Muscle of leg (tissue), 11 donors: ENCODE results near the gene SOD2. TPM values are rescaled to one million over a fixed set of nuclear protein-coding genes. Genes with fewer than 3 reads are reported as not detected.
"Not testable (repeated sequence)": the region's sequence is repeated elsewhere in the genome, so short reads cannot be mapped to it uniquely, and the experiment has no call there.

ENCODE experiments used
- DNase-seq: peaks from one replicate; pipeline ENCODE4 v3.0.0; 2013
- H3K27ac ChIP-seq: one replicate; pipeline ENCODE4 v1.5.1; 2013; ENCODE audit warnings: mild to moderate bottlenecking, low read length, control low read depth
- H3K27me3 ChIP-seq: one replicate; pipeline ENCODE4 v1.6.1; 2013; ENCODE audit warnings: low read length; ENCODE audit not compliant: control insufficient read depth, insufficient read depth
- H3K36me3 ChIP-seq: one replicate; pipeline ENCODE4 v1.6.1; 2013; ENCODE audit warnings: low read length; ENCODE audit not compliant: control insufficient read depth, insufficient read depth
- H3K4me1 ChIP-seq: one replicate; pipeline ENCODE4 v1.6.1; 2013; ENCODE audit warnings: low read length; ENCODE audit not compliant: control insufficient read depth, insufficient read depth
- H3K4me3 ChIP-seq: one replicate; pipeline ENCODE4 v1.5.1; 2013; ENCODE audit warnings: low read length, control low read depth
- H3K9me3 ChIP-seq: replicated peaks from 2 replicates; pipeline ENCODE4 v1.6.1; 2013; ENCODE audit warnings: low read depth, low read length; ENCODE audit not compliant: control insufficient read depth
- WGBS: methylation state at CpG from one replicate; pipeline ENCODE4 v1.1.5; 2013; ENCODE audit warnings: missing lambda C conversion rate; ENCODE audit not compliant: insufficient coverage; 5-methylcytosine and 5-hydroxymethylcytosine counted together
- polyA plus RNA-seq, 8 donors: library from polyadenylated mRNA; unstranded; fragments of 120-200 nt; gene quantifications; one replicate each; pipeline versions ENCODE4 v1.2.1 to v1.2.3, GENCODE V29; 2013; ENCODE audit warnings: inconsistent platforms in 1 of 8, low replicate concordance in 1 of 8; ENCODE audit not compliant: insufficient read length in 8 of 8, insufficient read depth in 1 of 8
- total RNA-seq: library from RNA; stranded (reverse); fragments of 120-200 nt; gene quantifications from one replicate; pipeline ENCODE4 v1.2.4, GENCODE V29; 2013

Gene SOD2
- total and polyA plus RNA-seq, 9 donors = 69.9 to 113 (median 89.3) TPM

GRCh38 chr6:159677506-159678165, 15.4 kb downstream of the SOD2 start:
- 90% methylated on average over 2 of the region's 5 CpGs for WGBS
- Histone ChIP-seq H3K36me3 (peaks cover 11% of the 10 kb centered on the region), H3K27me3 (no peaks in the 10 kb centered on the region), H3K4me1 (no peaks in the 10 kb centered on the region), H3K27ac (no peak overlapping the region), H3K9me3 (no peaks in the 10 kb centered on the region), H3K4me3 (no peak overlapping the region)
- no peak for DNase-seq

DNA sequence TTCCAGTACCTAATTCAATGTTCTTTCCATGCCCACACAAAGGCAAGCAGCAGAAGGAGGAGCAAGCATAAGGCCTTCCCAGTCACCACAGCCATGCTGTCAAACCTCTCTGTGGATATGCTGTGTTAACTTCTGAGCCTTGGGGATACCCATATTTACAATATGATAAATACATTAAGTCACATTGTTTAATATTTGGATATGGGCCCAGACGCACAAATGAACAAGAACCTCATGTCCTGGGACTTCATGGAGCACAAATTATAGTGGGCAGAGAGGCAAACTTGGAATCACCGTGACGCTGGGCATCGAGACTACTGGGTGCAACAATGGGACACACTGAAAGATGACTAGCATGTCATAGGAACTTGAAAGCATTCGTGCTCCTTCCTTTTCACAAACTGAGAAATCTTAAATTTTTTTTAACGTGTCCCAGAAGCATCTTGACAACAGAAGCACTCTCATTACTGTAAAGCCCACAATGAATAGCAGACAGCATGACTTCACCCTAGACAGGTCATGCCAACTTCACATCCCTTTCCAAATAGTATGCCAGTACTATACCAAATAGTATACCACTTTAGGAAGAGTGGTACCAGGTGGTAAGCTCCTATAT, 16.0 kb downstream of the SOD2 start:
- Histone ChIP-seq H3K4me1 (no peaks in the 10 kb centered on the region), H3K36me3 (peaks cover 11% of the 10 kb centered on the region), H3K4me3 (no peak overlapping the region), H3K9me3 (no peaks in the 10 kb centered on the region), H3K27ac (no peak overlapping the region), H3K27me3 (no peaks in the 10 kb centered on the region)
- DNase-seq = no peak
- WGBS = 59% methylated on average over 5 of the region's 6 CpGs

DNA sequence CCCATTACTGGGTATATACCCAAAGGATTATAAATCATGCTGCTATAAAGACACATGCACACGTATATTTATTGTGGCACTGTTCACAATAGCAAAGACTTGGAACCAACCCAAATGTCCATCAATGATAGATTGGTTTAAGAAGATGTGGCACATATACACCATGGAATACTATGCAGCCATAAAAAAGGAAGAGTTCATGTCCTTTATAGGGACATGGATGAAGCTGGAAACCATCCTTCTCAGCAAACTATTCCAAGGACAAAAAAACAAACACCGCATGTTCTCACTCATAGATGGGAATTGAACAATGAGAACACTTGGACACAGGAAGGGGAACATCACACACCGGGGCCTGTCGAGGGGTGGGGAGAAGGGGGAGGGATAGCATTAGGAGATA, 16.8 kb downstream of the SOD2 start:
- not testable (repeated sequence) for H3K27ac ChIP-seq, H3K36me3 ChIP-seq, DNase-seq, H3K9me3 ChIP-seq, H3K4me3 ChIP-seq, H3K27me3 ChIP-seq, H3K4me1 ChIP-seq
- no CpG with 5 or more reads among the region's 4 CpGs for WGBS

DNA sequence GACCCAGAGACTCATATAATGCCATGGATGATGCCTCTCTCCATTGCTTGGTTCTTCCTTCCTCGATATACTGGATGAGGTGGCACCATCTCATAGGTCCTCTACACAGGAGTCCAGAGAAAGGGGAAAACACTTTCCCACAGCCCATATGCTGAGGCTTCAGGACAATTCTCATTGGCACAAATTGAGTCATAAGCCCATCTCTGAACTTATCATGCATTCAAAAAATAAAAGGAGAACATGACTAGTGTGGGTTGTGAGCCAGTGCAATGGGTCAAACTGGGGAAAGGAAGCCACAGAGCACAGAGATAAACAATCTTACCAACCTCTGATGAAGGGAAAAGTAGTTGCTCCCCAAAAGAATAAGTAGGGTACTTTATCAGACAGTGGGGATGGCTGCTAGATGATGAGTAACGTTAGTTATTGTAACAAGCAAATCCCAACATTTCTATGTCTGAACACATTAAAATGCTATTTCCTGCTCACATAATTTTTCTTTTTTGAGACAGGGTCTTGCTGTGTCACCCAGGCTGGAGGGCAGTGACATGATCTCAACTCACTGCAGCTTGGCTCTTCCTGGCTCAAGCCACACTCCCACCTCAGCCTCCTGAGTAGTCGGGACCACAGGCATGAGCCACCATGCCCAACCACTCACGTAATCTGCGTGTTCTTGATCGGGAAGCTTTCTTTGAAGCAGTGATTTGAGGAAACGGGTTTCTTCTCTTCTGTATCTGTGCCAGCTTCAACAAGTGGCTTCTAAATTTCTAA, 27.0 kb downstream of the SOD2 start:
- WGBS = no CpG with 5 or more reads among the region's 7 CpGs
- Histone ChIP-seq H3K4me1 (no peaks in the 10 kb centered on the region), H3K27ac (no peak overlapping the region), H3K4me3 (no peak overlapping the region), H3K9me3 (peaks cover 6% of the 10 kb centered on the region), H3K36me3 (no peaks in the 10 kb centered on the region), H3K27me3 (no peaks in the 10 kb centered on the region)
- no peak for DNase-seq

GRCh38 chr6:159663368-159663889, 29.6 kb downstream of the SOD2 start:
- not testable (repeated sequence) for H3K36me3 ChIP-seq, DNase-seq, H3K4me1 ChIP-seq, H3K27me3 ChIP-seq, H3K27ac ChIP-seq, H3K4me3 ChIP-seq, H3K9me3 ChIP-seq
- WGBS = no CpG with 5 or more reads among the region's 1 CpG

DNA sequence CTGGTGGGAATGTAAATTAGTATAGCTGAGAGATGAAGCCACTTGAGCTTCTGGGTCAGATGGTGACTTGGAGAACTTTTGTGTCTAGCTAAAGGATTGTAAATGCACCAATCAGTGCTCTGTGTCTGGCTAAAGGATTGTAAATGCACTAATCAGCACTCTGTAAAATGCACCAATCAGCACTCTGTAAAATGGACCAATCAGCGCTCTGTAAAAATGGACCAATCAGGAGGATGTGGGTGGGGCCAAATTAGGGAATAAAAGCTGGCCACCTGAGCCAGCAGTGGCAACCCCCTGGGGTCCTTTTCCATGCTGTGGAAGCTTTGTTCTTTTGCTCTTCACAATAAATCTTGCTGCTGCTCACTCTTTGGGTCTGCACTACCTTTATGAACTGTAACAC, 31.1 kb downstream of the SOD2 start:
- WGBS = no CpG with 5 or more reads among the region's 1 CpG
- H3K9me3 ChIP-seq, H3K27ac ChIP-seq, H3K27me3 ChIP-seq, H3K4me3 ChIP-seq, H3K36me3 ChIP-seq, DNase-seq, H3K4me1 ChIP-seq: not testable (repeated sequence)

GRCh38 chr6:159655409-159655988, 37.5 kb downstream of the SOD2 start:
- DNase-seq = no peak
- 82% methylated on average over 7 of the region's 9 CpGs for WGBS
- Histone ChIP-seq H3K36me3 (no peaks in the 10 kb centered on the region), H3K4me3 (no peak overlapping the region), H3K9me3 (no peaks in the 10 kb centered on the region), H3K27ac (no peak overlapping the region), H3K4me1 (no peaks in the 10 kb centered on the region), H3K27me3 (no peaks in the 10 kb centered on the region)

DNA sequence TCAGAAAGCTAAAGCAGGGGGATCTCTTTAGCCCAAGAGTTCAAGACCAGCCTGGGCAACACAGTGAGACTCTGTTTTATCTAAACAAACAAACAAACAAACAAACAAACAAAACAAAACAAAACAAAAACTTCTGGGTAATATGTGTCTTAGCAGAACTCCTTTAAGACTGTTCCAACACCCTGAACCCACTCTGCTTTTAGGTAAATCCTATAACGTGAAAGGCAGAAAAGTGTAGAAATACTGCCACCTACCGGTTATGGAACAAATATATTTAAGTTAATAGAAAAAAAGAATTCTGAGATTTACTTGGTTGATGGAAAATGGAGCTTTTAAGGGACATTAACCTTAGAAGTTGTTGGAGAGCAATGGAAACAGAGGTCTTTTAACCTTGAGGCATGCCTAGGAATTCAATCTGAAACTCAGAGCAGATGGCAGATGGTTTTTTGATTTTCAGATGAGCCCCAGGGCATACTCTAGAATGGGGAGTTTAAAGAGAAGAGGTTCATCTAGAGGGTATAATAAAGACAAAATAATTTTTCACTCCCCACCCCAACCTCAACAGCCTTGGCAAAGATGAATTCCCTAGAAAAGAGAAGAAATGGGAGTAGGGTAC, 38.5 kb downstream of the SOD2 start:
- no CpG with 5 or more reads among the region's 2 CpGs for WGBS
- Histone ChIP-seq H3K4me3 (no peak overlapping the region), H3K4me1 (no peaks in the 10 kb centered on the region), H3K36me3 (no peaks in the 10 kb centered on the region), H3K9me3 (no peaks in the 10 kb centered on the region), H3K27me3 (no peaks in the 10 kb centered on the region), H3K27ac (no peak overlapping the region)
- DNase-seq = peak; percentile 92

DNA sequence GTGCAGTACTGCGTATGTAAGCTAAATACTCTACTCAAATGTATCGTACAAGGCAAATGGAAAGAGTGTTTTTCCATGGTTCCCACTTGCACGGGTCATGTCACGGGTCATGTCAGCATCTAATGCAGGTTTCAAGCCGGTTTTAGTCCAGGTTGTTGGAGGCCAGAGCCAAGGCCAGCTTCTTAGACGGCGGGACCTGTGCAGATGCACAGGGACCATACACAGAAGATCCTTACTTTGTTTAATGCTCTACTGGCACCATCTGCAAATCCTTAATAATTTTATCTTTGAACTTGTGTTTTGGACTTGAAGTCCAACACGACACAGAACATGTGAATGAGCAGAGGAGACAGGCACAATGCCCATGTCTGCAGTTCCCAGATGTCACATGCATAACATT, 42.7 kb downstream of the SOD2 start:
- Histone ChIP-seq H3K4me3 (no peak overlapping the region), H3K27me3 (no peaks in the 10 kb centered on the region), H3K4me1 (no peaks in the 10 kb centered on the region), H3K9me3 (no peaks in the 10 kb centered on the region), H3K36me3 (no peaks in the 10 kb centered on the region), H3K27ac (no peak overlapping the region)
- peak; percentile 53 for DNase-seq
- WGBS = 72% methylated on average over 8 of the region's 8 CpGs

- H3K27me3 ChIP-seq = no peaks in the 10 kb centered on the region
- DNase-seq = no peak
- WGBS = no CpG with 5 or more reads among the region's 7 CpGs
- no peak overlapping the region for H3K27ac ChIP-seq
- no peak overlapping the region for H3K4me3 ChIP-seq
- no peaks in the 10 kb centered on the region for H3K4me1 ChIP-seq
- no peaks in the 10 kb centered on the region for H3K9me3 ChIP-seq
- no peaks in the 10 kb centered on the region for H3K36me3 ChIP-seq
Observed at GRCh38 chr6:159649441-159649840, 43.6 kb downstream of the SOD2 start.
